Neural cell (in vitro differentiated cells): ENCODE data around the gene OLIG1. TPM values are rescaled to one million over a fixed set of nuclear protein-coding genes. Genes with fewer than 3 reads are reported as not detected.

Experiments
- H2AFZ ChIP-seq: fragments of 200-600, 300-800 bp; sonication (generic), shearing (Covaris generic); 2 replicates; pipeline ENCODE4 v1.6.0; 2014; ENCODE audit warnings: low read depth, mild to moderate bottlenecking, antibody characterized with exemption, low read length, moderate library complexity
- H3F3A ChIP-seq: fragments of 200-600 bp; shearing (Covaris generic); 2 replicates; pipeline ENCODE4 v1.6.1; 2016; ENCODE audit warnings: mild to moderate bottlenecking, moderate library complexity, mixed read lengths, antibody characterized with exemption, low read length; ENCODE audit not compliant: insufficient read depth, poor library complexity, severe bottlenecking
- H3K27ac ChIP-seq: fragments of 200-600, 300-800 bp; sonication (generic), shearing (Covaris generic); 2 replicates; pipeline ENCODE4 v1.5.1; 2014; ENCODE audit warnings: mild to moderate bottlenecking, low read length, moderate library complexity
- H3K27me3 ChIP-seq: fragments of 300-800, 200-600 bp; sonication (generic), shearing (Covaris generic); 2 replicates; pipeline ENCODE4 v1.6.0; 2014; ENCODE audit warnings: mild to moderate bottlenecking, low read depth, low read length, moderate library complexity; ENCODE audit not compliant: insufficient read depth
- H3K36me3 ChIP-seq: fragments of 300-800, 200-600 bp; sonication (generic), shearing (Covaris generic); 2 replicates; pipeline ENCODE4 v1.5.1; 2014; ENCODE audit warnings: mild to moderate bottlenecking, antibody characterized with exemption, low read length, moderate library complexity; ENCODE audit not compliant: insufficient read depth
- H3K4me2 ChIP-seq: fragments of 300-800, 200-600 bp; sonication (generic), shearing (Covaris generic); 2 replicates; pipeline ENCODE4 v1.6.0; 2014; ENCODE audit warnings: mild to moderate bottlenecking, low read length
- H3K4me3 ChIP-seq: fragments of 300-800, 200-600 bp; sonication (generic), shearing (Covaris generic); 2 replicates; pipeline ENCODE4 v1.5.1; 2014; ENCODE audit warnings: mild to moderate bottlenecking, low read length, moderate library complexity
- H3K79me2 ChIP-seq: fragments of 200-600 bp; shearing (Covaris generic); replicated peaks from 2 replicates; pipeline ENCODE4 v1.6.0; 2014; ENCODE audit warnings: mild to moderate bottlenecking, low read length, moderate library complexity; ENCODE audit not compliant: insufficient read depth
- H3K9ac ChIP-seq: fragments of 300-800, 200-600 bp; sonication (generic), shearing (Covaris generic); 2 replicates; pipeline ENCODE4 v1.6.1; 2016; ENCODE audit warnings: mild to moderate bottlenecking, low read length, mixed read lengths
- H3K9me2 ChIP-seq: fragments of 200-600 bp; shearing (Covaris generic); 2 replicates; pipeline ENCODE4 v1.6.1; 2016; ENCODE audit warnings: mild to moderate bottlenecking, low read length, mixed read lengths; ENCODE audit not compliant: insufficient read depth
- H3K9me3 ChIP-seq: fragments of 200-600, 300-800 bp; sonication (generic), shearing (Covaris generic); 2 replicates; pipeline ENCODE4 v1.6.1; 2016; ENCODE audit warnings: mild to moderate bottlenecking, mixed run types, low read length, moderate library complexity, mixed read lengths
- H4K20me1 ChIP-seq: fragments of 200-600 bp; shearing (Covaris generic); 2 replicates; pipeline ENCODE4 v1.6.1; 2016; ENCODE audit warnings: mild to moderate bottlenecking, mixed run types; ENCODE audit not compliant: insufficient read depth
- CTCF ChIP-seq: fragments of 450-650 bp; IDR thresholded peaks from 2 replicates; pipeline ENCODE4 v1.5.1; 2014; ENCODE audit warnings: antibody characterized with exemption, mild to moderate bottlenecking, moderate library complexity; ENCODE audit not compliant: poor library complexity, severe bottlenecking
- EP300 ChIP-seq: fragments of 450-650 bp; conservative IDR thresholded peaks from 2 replicates; pipeline ENCODE4 v1.6.1; 2014; ENCODE audit warnings: antibody characterized with exemption, mild to moderate bottlenecking, moderate library complexity; ENCODE audit not compliant: poor library complexity, severe bottlenecking
- EZH2 ChIP-seq: fragments of 200-600, 300-800 bp; shearing (Covaris generic), sonication (generic); IDR thresholded peaks from 2 replicates; pipeline ENCODE4 v1.6.1; 2014; ENCODE audit warnings: antibody characterized with exemption, low read length, borderline replicate concordance, mild to moderate bottlenecking; ENCODE audit not compliant: insufficient read depth, poor library complexity, severe bottlenecking
- MXI1 ChIP-seq: fragments of 450-650 bp; conservative IDR thresholded peaks from 2 replicates; pipeline ENCODE4 v1.6.1; 2014; ENCODE audit warnings: antibody characterized with exemption, mild to moderate bottlenecking; ENCODE audit not compliant: poor library complexity, severe bottlenecking
- POLR2AphosphoS5 ChIP-seq: IDR thresholded peaks from 2 replicates; pipeline ENCODE4 v1.6.1; 2012
- RAD21 ChIP-seq: fragments of 450-650 bp; conservative IDR thresholded peaks from 2 replicates; pipeline ENCODE4 v1.6.1; 2014; ENCODE audit warnings: antibody characterized with exemption, mild to moderate bottlenecking, moderate library complexity
- REST ChIP-seq: IDR thresholded peaks from 2 replicates; pipeline ENCODE4 v1.6.1; 2012; ENCODE audit warnings: borderline replicate concordance
- SMC3 ChIP-seq: fragments of 450-650 bp; conservative IDR thresholded peaks from 2 replicates; pipeline ENCODE4 v1.6.1; 2014; ENCODE audit warnings: antibody characterized with exemption, mild to moderate bottlenecking, moderate library complexity; ENCODE audit not compliant: poor library complexity
- TAF1 ChIP-seq: IDR thresholded peaks from 2 replicates; pipeline ENCODE4 v1.6.1; 2012; ENCODE audit warnings: low read depth
- polyA plus RNA-seq: library from polyadenylated mRNA; depleted of rRNA; stranded (reverse); fragments of >200 nt; gene quantifications from 2 replicates; pipeline ENCODE4 v1.2.3, GENCODE V29; 2014

The OLIG1 gene
- polyA plus RNA-seq, 1 donor from 2014 or later: 1.4 TPM

GRCh38 chr21:33037501-33037900 is 32.4 kb upstream of the OLIG1 start:
- H3K9me2 ChIP-seq: no peaks in the 10 kb centered on the region
- peaks cover 41% of the 10 kb centered on the region for H3K27me3 ChIP-seq
- TF ChIP-seq REST (no peak), POLR2AphosphoS5 (no peak), SMC3 (no peak), EP300 (no peak), TAF1 (no peak), MXI1 (no peak), RAD21 (no peak), CTCF (no peak), EZH2 (no peak)
- H3F3A ChIP-seq: no peaks in the 10 kb centered on the region
- no peak overlapping the region for H3K9ac ChIP-seq
- H3K79me2 ChIP-seq: no peaks in the 10 kb centered on the region
- H3K36me3 ChIP-seq: no peaks in the 10 kb centered on the region
- no peak overlapping the region for H3K27ac ChIP-seq
- no peak overlapping the region for H3K4me3 ChIP-seq
- H4K20me1 ChIP-seq: no peaks in the 10 kb centered on the region
- H3K4me2 ChIP-seq: no peak overlapping the region
- no peak overlapping the region for H2AFZ ChIP-seq
- H3K9me3 ChIP-seq: no peaks in the 10 kb centered on the region

- no peak for TF ChIP-seq CTCF
- TF ChIP-seq TAF1: no peak
- no peak for TF ChIP-seq MXI1
- no peak for TF ChIP-seq EZH2
- TF ChIP-seq SMC3: no peak
- TF ChIP-seq POLR2AphosphoS5: no peak
- TF ChIP-seq RAD21: no peak
- no peak for TF ChIP-seq REST
- H3K4me2 ChIP-seq: no peak overlapping the region
- H3K27me3 ChIP-seq: peaks cover 21% of the 10 kb centered on the region
- H3K36me3 ChIP-seq: no peaks in the 10 kb centered on the region
- no peaks in the 10 kb centered on the region for H3K9me3 ChIP-seq
- H3K27ac ChIP-seq: no peak overlapping the region
- no peaks in the 10 kb centered on the region for H3K9me2 ChIP-seq
- H4K20me1 ChIP-seq: no peaks in the 10 kb centered on the region
- H3K79me2 ChIP-seq: no peaks in the 10 kb centered on the region
- H3F3A ChIP-seq: no peaks in the 10 kb centered on the region
- no peak overlapping the region for H3K4me3 ChIP-seq
- no peak overlapping the region for H2AFZ ChIP-seq
- H3K9ac ChIP-seq: no peak overlapping the region
Measured at GRCh38 chr21:33039536-33039935, 30.4 kb upstream of the OLIG1 start.
